ENCODE data around the gene NAGK. TPM values are rescaled to one million over a fixed set of nuclear protein-coding genes. Genes with fewer than 3 reads are reported as not detected.
"Not testable (repeated sequence)": the region's sequence is repeated elsewhere in the genome, so short reads cannot be mapped to it uniquely, and the experiment has no call there.

NAGK gene
- 10 to 100 TPM; 54.5 to 66.4 TPM for total RNA-seq
- long read RNA-seq, transcript NAGK-229 (10 exons, 1,801 nt), result major isoform, 14 of 26 reads
- long read RNA-seq, partial matches to known transcripts, result 2 of 26 reads
- long read RNA-seq, other reads (novel, unspliced or antisense), result 9 of 26 reads

DNA sequence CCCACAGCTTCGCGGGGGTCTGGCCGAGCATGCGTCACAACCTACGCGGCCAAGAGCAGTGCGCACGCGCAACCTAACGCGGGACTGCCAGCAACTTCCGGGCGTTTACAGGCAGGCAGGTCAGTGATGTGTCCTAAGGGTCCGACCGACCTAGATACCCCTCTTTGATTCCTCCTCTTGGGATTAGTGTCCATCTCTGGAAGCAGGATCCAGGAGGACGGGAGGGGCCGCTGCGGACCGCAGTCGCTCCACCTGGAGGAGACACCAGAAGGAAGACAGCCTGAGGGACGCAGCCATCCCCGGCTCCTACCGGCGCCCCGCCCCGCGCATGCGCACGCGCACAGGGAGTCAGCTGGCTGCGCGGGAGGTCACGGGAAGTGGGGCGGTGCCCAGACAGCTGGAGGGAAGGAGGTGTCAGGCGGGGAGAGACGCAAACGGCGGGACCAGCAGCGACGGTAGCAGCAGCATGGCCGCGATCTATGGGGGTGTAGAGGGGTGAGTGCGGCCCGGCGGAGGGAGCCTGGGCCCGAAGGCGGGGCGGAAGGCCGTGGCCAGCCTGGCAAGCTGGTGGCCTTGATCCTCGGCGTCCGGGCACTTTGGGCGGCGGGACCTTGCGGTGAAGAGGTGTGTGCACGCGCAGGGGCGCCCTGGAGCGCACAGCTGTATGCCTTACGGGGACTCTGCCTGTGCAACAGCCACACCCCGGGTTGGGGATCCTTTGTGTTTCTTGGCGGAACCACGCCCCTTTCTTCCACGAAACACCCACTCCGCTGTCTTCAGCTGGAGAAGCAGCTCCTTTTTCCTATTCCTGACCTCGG, at the start of gene NAGK:
Gene NAGK (plus strand): TSS at position 431 of the 818 bp plus-strand sequence. CDS start 36 bp downstream, at position 467.
- ATAC-seq (peak; percentile 96), DNase-seq (peak; percentile 96)
- intact Hi-C loops (cut with DNase I), result loop anchor here in 1 of 2 donors (2.0 kb wide), 1 partner anchor 62 kb away; the partner anchor contains the start of genes MCEE and MPHOSPH10

DNA sequence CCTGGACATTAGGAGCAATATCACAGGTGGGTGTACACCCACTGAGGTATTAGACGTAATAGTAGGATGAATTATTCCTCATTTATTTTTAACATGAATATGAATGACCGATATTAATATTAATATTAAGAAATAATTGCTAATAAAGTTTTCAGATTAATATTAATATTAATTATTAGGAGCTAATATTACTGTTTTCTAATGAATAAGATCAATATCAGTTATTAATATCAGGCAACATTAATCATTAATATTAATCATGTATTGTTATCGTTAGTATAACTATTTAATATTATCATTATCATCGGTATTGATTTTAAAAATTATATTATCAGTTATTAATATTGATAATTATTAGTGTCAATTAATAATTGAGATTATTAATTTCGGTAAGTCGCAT, 48.5 kb upstream of the NAGK start:
- DNase-seq; intact Hi-C loops (cut with DNase I); ATAC-seq: not testable (repeated sequence)

DNA sequence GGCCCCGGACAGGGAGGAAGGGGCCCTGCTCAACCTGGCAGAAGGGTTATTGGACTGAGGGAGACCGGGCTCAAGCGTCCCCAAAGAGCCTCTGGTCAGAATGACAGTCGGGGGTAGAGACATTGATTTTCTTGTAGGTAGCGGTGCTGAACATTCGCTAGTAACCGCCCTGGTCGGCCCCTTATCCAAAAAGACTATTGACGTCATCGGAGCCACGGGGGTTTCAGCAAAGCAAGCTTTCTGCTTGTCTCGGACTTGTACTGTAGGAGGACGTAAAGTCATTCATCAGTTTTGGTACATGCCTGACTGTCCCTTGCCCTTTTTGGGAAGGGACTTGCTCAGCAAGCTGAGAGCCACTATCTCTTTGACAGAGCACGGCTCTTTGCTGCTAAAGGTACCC, 47.1 kb upstream of the NAGK start:
- intact Hi-C loops (cut with DNase I); ATAC-seq; DNase-seq: not testable (repeated sequence)

DNA sequence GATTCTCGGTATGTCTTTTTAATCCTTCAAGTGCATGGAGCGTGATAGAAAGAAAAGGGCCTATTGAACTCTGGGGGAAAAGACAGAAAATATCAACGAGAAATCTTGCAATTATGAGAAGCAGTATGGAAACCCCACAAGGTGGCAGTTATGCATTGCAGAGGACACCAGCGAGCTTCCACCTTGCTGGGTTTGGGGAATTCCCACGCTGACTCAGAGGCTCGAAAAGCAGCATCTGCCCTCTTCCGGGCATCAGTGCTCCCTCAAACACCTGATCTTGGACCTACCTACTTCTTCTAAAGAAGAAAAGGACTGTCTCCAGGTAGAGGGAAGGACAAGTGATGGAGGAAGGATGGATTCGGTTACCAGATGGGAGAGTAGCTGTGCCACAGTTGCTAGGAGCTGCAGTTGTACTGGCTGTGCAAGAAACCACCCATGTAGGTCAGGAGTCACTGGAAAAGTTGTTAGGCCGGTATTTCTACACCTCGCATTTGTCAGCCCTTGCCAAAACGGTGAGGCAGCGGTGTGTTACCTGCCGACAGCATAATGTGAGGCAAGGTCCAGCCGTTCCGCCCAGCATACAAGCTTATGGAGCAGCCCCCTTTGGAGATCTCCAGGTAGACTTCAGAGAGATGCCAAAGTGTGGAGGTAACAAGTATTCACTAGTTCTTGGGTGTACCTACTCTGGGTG, 44.8 kb upstream of the NAGK start:
- intact Hi-C loops (cut with DNase I); DNase-seq; ATAC-seq: not testable (repeated sequence)

DNA sequence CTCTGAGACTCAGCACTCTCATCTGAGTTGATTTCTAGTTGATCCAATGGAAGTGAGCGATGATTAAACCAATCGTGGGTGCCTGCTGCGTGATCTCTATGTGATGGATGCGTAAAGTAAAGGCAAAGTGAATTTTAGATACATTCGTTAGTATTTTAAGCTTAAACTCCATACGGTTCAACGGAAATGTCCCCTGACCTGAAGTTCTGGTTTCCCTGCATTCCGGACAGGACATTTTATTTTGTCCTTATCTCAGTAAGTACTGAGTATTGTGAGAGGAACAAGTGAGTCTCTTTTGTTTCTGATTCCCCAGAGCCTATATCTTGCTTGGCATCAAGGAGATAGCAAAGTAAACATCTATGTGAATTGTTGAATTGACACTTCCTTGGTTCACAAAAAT, 32.2 kb upstream of the NAGK start:
- ATAC-seq; DNase-seq; intact Hi-C loops (cut with DNase I): not testable (repeated sequence)

DNA sequence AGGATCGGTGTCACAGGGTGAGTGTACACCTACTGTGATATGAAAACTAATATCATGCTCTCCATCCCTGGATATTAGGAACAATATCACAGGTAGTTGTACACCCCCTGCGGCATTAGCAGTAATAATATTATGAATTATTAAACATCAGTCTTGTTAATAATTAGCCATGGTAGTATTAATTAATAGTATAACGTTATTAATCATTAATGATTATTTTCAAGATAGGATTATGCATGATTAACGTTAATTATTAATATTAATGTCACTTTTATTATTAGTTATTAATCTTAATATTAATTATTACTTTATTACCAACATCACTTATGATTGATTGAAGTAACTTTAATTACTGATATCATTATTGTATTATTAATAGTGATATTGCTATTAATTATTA, 26.2 kb upstream of the NAGK start:
- DNase-seq (no peak), ATAC-seq (no peak)
- intact Hi-C loops (cut with DNase I), result no loop called here

DNA sequence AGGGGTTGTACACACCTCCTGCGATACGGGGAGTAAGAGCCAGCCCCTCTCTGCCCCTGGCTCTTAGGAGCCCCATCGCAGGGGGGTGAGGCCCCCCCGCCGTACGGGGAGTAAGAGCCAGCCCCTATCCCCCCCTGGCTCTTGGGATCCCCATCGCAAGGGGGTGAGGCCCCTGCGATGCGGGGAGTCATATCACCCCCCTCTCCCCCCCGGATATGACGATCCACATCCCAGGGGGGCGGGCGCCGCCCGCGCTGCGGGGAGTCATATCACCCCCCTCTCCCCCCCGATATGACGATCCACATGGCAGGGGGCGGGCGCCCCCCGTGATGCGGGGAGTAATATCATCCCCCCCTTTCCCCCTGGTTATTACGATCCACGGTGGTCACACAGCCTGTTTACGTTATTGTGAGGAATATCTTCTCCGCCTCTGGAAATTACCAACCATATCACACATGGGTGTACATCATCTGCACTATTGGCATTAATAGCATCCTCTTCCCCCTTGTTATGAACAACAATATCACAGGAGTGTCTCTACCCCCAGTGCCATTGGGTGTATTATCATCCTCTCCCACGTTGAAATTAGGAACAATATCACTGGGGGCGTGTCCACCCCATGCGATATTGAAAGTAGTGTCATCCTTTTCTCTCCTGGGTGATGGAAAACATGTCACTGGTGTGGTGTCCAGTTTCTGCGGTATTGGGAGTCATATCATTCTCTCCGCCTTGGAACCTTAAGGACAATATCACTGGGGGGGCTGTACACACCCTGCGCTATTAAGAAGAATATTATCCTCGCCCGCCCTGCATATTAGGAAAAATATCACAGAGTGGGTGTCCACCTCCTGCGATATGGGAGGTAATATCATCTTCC, 24.7 kb upstream of the NAGK start:
- intact Hi-C loops (cut with DNase I), result no loop called here
- ATAC-seq, result no peak
- no peak for DNase-seq

DNA sequence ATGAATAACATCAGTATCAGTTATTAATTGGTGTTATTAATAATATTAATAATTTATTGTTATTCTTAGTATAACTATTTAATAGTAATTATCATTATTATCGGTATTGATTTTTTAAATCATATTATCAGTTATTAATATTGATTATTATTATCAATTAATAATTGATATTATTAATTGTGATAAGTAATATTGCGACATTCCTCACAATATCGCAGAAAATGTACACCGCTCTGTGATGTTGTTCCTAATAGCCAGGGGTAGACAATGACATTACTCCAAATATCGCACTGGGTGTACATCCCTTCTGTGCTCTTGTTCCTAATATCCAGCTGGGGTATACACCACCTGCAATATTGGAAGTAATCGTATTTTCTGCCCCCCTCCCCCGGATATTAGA, 23.3 kb upstream of the NAGK start:
- DNase-seq (no peak), ATAC-seq (no peak)
- intact Hi-C loops (cut with DNase I), result no loop called here

DNA sequence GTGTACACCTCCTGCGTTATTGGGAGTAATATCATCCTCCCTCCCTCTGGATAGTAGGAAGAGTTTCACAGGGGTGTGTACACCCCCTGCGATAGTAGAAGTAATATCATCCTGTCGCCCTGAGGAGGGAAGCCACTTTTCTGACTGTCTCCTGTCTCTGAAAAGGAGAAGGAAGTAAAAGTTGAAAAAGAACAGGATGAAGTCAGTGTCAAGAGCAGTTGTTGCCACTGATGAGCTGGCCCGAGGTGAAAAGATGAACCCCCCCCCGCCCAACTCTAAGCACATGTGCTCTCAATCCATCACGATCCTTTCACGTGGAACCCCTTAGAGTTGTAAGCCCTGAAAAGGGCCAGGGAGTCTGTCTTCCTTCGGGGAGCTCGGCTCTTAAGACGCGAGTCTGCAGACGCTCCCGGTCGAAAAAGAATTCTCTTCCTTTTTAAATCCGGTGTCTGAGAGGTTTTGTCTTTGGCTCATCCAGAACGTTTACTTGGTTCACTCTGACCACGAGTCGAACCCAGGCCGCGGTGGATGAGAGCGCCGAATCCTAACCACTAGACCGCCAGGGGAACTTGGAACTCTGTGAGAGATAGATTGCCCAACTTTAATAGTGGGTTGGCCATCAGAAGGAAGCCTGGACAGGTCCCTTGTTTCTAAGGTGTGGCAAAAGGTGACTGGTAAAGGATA, 22.4 kb upstream of the NAGK start:
- no peak for ATAC-seq
- no peak for DNase-seq

DNA sequence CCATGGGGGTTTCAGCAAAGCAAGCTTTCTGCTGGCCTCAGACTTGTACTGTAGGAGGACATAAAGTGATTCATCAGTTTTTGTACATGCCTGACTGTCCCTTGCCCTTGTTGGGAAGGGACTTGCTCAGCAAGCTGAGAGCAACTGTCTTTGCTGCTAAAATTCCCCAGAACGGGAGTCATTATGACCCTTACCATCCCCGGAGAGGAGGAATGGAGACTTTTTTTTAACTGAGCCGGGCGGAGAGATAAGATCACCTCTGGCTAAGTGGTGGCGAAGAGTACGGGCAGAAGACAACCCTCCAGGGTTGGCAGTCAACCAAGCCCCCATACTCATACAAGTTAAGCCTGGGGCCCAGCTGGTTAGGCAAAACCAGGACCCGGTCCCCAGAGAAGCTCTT, 20.4 kb upstream of the NAGK start:
- ATAC-seq (no peak), DNase-seq (no peak)
- intact Hi-C loops (cut with DNase I), result no loop called here

More for the DNA sequence above, 22.4 kb upstream of the NAGK start:
- intact Hi-C loops (cut with DNase I), result no loop called here

DNA sequence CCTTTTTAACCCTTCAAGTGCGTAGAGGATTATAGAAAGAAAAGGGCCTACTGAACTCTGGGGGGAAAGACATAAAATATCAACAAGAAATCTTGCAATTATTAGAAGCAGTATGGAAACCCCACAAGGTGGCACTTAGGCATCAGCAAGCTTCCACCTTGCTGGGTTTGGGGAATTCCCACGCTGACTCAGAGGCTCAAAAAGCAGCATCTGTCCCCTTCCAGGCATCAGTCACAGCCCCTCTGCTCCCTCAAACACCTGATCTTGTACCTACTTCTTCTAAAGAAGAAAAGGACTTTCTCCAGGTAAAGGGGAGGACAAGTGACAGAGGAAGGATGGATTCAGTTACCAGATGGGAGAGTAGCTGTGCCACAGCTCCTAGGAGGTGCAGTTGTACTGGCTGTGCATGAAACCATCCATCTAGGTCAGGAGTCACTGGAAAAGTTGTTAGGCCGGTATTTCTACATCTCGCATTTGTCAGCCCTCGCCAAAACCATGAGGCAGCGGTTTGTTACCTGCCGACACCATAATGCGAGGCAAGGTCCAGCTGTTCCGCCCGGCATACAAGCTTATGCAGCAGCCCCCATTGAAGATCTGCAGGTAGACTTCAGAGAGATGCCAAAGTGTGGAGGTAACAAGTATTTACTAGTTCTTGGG, 18.6 kb upstream of the NAGK start:
- intact Hi-C loops (cut with DNase I); DNase-seq; ATAC-seq: not testable (repeated sequence)

DNA sequence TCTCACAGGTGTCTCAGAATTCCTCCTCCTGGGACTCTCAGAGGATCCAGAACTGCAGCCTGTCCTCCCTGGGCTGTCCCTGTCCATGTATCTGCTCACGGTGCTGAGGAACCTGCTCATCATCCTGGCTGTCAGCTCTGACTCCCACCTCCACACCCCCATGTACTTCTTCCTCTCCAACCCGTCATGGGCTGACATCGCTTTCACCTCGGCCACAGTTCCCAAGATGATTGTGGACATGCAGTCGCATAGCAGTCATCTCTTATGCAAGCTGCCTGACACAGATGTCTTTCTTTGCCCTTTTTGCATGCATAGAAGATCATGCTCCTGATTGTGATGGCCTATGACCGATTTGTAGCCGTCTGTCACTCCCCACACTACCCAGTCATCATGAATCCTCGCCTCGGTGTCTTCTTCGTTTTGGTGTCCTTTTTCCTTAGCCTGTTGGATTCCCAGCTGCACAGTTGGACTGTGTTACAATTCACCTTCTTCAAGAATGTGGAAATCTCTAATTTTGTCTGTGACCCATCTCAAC, 13.2 kb upstream of the NAGK start:
- DNase-seq; intact Hi-C loops (cut with DNase I); ATAC-seq: not testable (repeated sequence)

DNA sequence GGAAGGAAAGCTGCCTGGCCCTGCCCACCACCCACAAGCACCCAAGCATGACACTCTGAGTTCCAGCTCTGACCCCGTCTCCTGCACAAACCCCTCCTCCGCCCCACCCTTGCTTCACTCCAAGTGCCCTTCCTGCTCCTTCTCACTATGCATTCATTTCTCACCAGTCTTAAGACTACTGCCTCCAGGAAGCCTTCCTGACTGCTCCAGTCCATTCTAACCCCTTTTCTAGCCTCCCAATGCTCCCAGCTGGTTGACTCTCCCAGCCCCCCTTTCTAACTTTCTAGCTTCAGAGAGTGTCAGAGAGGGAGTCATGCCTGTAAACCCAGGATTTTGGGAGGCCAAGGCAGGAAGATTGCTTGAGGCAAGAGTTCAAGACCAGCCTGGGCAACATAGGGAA, 8.2 kb upstream of the NAGK start:
- DNase-seq (no peak), ATAC-seq (no peak)
- intact Hi-C loops (cut with DNase I), result loop anchor here in 1 of 2 donors (5.0 kb wide), 1 partner anchor 63 kb away; no protein-coding TSS in a partner anchor

DNA sequence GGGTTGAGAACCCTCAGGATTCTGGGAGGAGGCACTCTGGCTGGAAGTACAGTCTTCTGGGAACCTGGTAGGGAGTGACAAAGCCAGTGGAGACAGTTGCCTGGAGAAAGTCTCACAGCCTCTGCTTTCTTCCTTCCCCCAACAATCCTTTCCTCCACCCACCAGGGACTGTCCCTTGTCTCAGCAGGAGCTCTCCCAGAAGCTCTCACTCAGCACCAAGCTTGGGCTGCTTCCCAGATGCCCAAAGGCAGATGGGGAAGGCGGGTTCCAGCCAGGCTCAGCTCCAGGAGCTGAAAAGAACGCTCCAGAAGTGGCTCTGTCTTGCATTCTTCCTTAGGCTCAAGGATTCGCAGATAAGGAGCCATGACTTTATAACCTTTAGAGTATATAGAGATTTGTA, 7.6 kb upstream of the NAGK start:
- DNase-seq (no peak), ATAC-seq (no peak)
- intact Hi-C loops (cut with DNase I), result loop anchor here in 1 of 2 donors (5.0 kb wide), 1 partner anchor 64 kb away; no protein-coding TSS in a partner anchor

DNA sequence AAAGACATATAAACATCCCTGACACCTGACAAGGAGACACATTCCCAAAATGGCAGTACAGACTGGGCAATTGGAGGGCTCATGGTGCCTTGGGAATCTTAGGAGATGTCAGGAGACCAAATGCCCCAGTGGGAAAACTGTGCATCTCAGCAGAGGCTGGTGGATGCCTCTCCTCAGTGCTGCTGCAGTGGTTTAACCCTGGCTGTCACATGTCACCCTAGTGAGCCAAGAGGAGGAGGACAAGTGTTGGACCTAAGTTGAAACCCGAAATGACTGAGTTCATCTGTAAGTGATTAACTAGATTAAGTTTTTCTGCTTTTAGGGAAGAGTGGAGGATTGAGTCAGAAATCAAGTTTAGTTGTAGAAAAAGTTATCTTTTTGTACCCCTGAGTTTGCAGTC, 5.2 kb upstream of the NAGK start:
- no peak for DNase-seq
- intact Hi-C loops (cut with DNase I), result loop anchor here in 1 of 2 donors (5.0 kb wide), 1 partner anchor 66 kb away; no protein-coding TSS in a partner anchor
- no peak for ATAC-seq

DNA sequence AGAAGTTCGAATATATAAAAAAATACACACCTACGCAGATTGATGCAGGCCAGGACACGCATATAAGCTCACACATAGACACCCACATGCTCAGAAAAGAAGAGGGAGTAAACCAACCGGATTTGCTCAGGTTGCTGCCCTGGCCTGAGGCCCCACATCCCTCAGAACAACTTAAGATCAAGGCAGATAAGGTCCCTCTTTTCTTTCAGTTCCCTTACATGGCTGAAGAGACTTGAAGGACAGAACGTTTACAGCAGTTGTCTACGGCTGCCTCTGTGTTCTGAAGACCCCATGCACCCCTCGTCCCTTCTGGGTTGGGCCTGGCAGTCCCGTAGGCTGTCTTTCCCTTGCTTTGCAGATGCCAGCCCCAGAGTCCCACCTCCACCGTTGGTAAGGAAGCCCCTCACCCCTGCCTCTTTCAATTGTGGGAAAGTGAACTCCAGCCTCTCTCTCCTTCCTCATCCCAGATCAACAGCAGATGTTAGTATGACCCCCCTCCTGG, 4.3 kb upstream of the NAGK start:
- ATAC-seq, result no peak
- intact Hi-C loops (cut with DNase I), result loop anchor here in 1 of 2 donors (5.0 kb wide), 1 partner anchor 67 kb away; no protein-coding TSS in a partner anchor

More for the DNA sequence above, 4.3 kb upstream of the NAGK start:
- DNase-seq, result no peak

Data from left cardiac atrium (tissue), 4 donors.